HTERT RPE-1 (cell line): ENCODE measurements around the gene LNPK.
"Not testable (repeated sequence)": the region's sequence is repeated elsewhere in the genome, so short reads cannot be mapped to it uniquely, and the experiment has no call there.

Experiments
- in situ Hi-C: fragments of 300-500 bp; cut with MboI; formaldehyde crosslinking; loops from 4 replicates; pipeline ENCODE4 v1.14.3; 2020; ENCODE audit warnings: low sequenced_read_pairs

The LNPK gene

GRCh38 chr2:176001916-176002687 lies at the start of gene LNPK:
Gene LNPK, minus strand, starts transcription at chr2:176002267. Its CDS starts 6,683 bp downstream, at chr2:175995584.
- in situ Hi-C loops, result no loop called here

- in situ Hi-C loops, result no loop called here
These were observed 37.3 kb upstream of the LNPK start for GRCh38 chr2:176039375-176039774.

- in situ Hi-C loops, result no loop called here
These were observed 36.6 kb upstream of the LNPK start for GRCh38 chr2:176038694-176039093.

GRCh38 chr2:176035013-176035691 lies 33.1 kb upstream of the LNPK start:
- in situ Hi-C loops, result no loop called here

- in situ Hi-C loops, result no loop called here
These were observed 25.7 kb upstream of the LNPK start for GRCh38 chr2:176027806-176028205.

GRCh38 chr2:176025932-176026331 lies 23.9 kb upstream of the LNPK start:
- in situ Hi-C loops, result no loop called here

GRCh38 chr2:176024083-176024482 lies 22.0 kb upstream of the LNPK start:
- in situ Hi-C loops, result no loop called here

- in situ Hi-C loops, result no loop called here
These were observed 20.0 kb upstream of the LNPK start for GRCh38 chr2:176022048-176022447.

GRCh38 chr2:176020400-176020799 lies 18.3 kb upstream of the LNPK start:
- in situ Hi-C loops, result no loop called here

- in situ Hi-C loops, result no loop called here
These were observed 16.6 kb upstream of the LNPK start for GRCh38 chr2:176018708-176019107.

- in situ Hi-C loops, result no loop called here
These were observed 7.4 kb upstream of the LNPK start for GRCh38 chr2:176009445-176009844.

- in situ Hi-C loops, result no loop called here
These were observed 2.9 kb upstream of the LNPK start for GRCh38 chr2:176004934-176005333.

- in situ Hi-C loops, result no loop called here
These were observed 1.9 kb upstream of the LNPK start for GRCh38 chr2:176003958-176004357.

GRCh38 chr2:176002688-176003210 lies 682 bp upstream of the LNPK start:
- in situ Hi-C loops, result no loop called here

- in situ Hi-C loops, result no loop called here
These were observed 669 bp downstream of the LNPK start for GRCh38 chr2:176001281-176001915.

GRCh38 chr2:175999283-175999819 lies 2.7 kb downstream of the LNPK start:
- in situ Hi-C loops, result no loop called here

GRCh38 chr2:175990099-175990498 lies 12.0 kb downstream of the LNPK start:
- in situ Hi-C loops, result no loop called here

GRCh38 chr2:175987126-175987525 lies 14.9 kb downstream of the LNPK start:
- in situ Hi-C loops, result not testable (repeated sequence)

- in situ Hi-C loops, result no loop called here
These were observed 17.2 kb downstream of the LNPK start for GRCh38 chr2:175984846-175985245.

GRCh38 chr2:175981551-175981950 lies 20.5 kb downstream of the LNPK start:
- in situ Hi-C loops, result no loop called here

- in situ Hi-C loops, result no loop called here
These were observed 25.5 kb downstream of the LNPK start for GRCh38 chr2:175976391-175977157.
